NOMO-1 (cell line): ENCODE data around the gene ABHD2.

Experiments
- DNase-seq, 2 experiments: peaks; one replicate each; lab custom pipeline; 2025; ENCODE audit not compliant: unreplicated experiment in 2 of 2; lab: John Stamatoyannopoulos, UW

Gene ABHD2

DNA sequence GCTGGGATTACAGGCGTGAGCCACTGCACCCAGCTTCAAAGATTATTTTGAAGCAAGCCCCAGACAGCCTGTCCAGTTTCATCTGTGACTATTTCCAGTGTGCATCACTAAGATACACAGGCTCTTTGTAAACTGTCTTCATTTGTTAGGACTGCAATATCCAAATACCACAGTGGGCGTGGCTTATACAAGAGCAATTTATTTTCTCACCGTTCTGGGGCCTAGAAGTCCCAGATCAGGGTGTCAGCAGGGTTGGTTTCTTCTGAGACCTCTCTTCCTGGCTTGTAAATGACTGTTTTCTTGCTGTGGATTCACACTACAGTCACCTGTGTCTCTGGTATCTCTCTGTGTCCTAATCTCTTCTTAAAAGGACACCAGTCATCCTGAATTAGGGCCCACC lies 73.4 kb downstream of the ABHD2 start:
- DNase-seq, result no peak

DNA sequence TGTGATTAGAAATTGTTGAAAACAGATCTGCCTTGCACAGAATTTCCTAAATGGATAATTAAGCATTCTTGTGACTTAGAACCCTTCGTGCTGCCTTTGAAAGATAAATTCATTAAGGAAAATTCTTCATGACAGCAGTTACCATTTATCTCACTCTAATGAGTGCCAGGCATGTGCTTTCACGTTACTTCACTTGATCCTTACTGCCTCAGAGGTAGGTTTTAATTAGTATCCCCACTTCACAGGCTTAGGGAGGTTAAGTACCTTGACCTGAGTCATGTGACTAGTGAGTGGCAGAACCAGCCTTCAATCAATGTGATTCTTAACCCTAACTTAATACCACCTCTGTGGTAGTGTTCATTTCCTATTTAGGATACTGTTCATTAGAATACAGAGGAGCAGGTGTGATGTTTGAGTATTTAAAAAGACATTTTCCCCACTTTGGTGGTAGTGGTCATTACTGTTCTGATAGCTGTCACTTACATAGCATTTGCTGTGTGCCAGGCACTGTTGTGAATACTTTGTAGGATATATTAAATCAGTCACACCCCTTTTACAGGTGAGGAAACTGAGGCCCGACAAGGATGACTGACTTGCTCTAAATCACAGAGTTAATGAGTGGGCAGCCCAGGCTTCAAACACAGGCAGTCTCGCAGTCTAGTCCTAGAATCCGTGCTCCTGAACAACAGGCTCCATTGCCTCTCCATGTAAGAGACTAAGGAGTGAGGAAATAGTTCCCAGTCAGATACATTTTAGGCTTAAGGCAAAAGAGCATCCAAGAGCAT lies 75.2 kb downstream of the ABHD2 start:
- DNase-seq, result no peak

DNA sequence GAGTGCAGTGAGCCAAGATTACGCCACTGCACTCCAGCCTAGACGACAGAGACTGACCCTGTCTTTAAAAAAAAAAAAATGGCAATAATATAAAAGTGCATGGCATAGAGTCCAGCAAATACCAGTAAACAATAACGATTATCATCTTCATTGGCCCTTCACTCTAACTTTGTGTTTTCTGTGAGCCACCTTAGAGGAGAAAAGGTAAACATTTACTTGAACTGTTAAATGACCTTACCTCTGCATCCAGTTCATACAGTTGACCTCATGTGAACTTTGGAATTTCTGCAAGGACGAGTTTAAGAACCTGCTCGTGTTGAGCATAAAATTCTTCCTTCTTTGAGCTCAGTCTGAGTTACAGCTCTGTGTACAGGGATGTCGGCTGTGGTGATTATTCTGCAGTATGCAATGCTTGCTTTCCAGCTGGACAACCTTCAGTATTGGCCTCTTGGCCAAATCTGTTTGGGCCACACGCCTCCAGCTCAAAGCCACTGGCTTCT lies 76.5 kb downstream of the ABHD2 start:
- DNase-seq, result no peak

DNA sequence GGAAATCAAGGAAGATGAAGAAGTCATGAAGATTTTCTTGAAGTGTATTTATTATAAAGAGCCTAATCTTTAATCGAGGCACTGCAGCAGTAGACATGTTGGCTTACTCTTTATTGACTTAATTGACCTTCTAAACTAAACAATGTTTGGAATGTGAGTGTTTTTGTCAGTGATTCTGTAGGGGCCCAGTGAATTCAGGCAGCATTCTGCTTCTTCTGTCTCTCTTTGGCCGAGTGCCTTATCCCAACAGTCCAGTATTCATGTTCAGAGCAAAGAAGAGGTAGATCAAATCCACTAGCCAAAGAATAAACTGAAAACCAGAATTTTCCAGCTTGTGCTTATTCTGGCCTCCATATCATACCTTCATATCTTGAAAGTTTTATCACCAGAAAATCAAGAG lies 77.4 kb downstream of the ABHD2 start:
- no peak for DNase-seq

DNA sequence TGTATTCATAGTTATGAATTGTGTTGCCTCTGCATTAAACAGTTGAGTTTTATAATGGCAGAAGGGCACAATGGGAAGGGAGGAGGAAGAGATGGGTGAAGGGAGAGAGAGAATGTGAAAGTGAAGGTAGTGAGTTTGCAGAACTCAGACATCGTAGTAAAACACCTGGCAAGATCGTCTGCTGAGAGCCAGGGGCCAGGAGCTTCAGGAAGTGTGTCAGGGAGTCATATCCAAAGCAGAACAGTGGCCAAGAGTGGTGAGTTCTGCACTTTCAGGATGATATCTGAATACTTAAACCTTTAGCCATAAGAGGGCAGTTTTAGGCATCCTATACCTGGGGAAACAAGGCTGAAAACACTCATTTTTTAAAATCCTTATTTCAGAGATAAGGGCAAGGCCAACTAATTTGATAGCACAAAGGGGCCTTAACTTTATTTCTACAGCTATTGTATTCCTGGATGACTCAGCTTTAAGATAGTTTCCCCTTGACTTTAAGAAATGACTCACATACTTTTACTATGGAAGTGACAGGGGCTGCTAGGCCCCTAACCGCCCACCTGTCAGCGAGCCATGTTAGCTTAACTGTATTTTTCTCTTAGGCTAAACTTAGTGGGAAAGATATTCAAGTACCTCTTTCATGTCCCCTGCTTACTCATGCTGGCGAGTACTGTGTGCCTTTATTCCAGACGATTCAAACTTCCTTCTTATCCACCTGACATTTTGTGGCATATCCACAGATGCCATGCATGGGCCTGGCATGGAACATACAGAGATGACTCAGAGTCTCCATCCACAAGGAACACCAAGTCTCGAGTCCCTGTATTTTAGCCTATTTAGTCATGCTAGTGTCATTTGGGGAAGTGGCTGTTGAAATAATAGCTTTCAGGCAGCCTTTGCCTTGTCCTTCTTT lies 79.3 kb downstream of the ABHD2 start:
- peak in 1 of 2 experiments; percentile 41 for DNase-seq

- no peak for DNase-seq
Measured at GRCh38 chr15:89168316-89168833, 80.1 kb downstream of the ABHD2 start.

DNA sequence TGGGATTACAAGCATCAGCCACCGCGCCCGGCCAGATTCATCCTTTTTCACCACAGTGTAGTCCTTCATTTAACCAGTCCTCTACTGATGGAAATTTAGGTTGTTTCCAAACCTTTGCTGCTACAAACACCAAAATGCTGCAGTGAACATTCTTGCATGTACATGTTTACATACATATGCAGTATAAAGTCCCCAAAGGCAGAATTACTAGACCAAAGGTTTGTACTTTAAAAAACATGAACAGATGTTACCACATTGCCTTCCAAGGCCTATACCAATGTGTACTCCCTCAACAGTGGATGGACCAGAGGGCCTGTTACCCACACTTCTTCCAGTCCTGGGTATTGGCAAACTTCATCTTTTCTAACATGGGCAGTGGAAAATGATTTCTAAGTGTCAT lies 82.1 kb downstream of the ABHD2 start:
- no peak for DNase-seq

DNA sequence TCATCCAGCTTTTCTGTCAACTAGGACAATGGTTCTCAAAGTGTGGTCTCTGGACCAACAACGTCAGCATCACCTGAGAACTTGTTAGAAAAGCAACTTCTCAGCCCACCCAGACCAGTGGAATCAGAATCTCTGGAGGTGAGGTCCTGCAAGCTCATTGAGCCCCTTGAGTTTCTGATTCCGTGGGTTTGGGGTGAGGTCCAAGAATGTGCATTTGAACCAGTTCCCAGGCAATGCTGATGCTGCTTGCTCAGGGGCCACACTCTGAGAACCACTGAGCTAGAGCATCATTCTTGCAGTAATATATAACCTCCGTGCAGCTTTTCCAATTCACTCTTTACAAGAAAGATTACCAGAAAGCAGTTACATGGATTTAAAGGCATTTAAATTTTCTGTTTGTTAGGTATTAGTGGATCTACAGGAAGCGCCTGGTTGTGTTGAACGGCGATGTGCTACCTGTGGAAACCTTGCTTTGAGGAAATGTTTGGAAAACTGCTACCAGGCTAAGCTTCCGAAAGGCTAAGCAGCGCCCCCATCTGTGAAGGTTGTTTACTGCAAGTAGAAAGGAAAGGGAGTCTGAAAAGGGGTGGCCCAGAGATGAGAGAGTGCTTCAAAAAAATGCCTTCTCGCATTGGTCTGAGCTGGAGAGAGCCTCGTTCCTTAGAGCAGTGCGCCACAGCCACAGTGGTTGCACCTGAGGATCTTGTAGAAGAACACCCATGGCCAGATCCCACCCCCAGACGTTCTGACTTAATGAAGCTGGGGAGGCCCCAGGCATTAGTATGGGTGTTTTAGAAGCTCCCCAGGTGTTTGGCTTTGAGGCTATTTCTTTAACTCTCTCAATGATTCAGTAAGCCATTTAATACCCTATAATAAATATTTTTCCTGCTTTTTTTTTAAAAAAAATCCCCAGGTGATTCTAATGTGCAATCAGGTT lies 83.1 kb downstream of the ABHD2 start:
- peak; percentile 20 to 22 for DNase-seq

DNA sequence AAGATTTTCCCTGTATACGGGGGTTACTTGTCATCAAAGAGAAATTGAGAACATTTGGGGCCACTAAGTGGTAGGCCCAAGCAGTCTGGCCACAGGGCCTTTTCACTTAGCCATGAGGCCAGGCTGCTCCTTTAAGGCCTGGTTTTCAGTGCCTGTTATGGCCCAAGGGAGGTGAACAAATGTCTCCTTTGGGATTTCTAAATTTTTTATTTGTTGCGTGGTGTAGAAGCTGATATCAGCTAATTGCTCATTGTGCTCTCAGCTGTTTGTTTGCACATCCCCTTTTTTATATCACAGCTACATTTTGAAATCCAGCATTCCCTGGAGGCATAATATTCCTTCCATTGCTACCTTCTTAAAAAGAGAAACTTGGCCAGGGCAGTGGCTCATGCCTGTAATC lies 84.7 kb downstream of the ABHD2 start:
- DNase-seq, result no peak

DNA sequence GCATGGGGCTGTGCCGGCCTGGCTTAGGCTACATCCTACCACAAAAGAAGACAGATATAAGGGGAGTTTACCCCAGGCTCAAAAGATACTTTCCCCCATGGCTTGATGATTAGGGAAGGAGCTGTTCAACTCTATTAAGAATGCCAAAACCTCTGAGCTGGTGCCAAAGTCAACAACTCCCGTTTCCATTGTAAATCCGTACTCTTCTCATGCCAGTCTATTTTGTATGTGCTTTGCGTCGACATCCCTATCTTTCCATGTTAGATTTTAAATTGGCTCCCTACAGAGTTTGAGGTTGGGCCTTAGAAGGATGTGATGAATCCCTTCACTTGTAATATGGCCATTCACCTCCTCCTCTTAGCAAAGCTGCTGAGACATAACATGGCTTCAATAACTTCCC lies 86.2 kb downstream of the ABHD2 start:
- DNase-seq, result no peak

DNA sequence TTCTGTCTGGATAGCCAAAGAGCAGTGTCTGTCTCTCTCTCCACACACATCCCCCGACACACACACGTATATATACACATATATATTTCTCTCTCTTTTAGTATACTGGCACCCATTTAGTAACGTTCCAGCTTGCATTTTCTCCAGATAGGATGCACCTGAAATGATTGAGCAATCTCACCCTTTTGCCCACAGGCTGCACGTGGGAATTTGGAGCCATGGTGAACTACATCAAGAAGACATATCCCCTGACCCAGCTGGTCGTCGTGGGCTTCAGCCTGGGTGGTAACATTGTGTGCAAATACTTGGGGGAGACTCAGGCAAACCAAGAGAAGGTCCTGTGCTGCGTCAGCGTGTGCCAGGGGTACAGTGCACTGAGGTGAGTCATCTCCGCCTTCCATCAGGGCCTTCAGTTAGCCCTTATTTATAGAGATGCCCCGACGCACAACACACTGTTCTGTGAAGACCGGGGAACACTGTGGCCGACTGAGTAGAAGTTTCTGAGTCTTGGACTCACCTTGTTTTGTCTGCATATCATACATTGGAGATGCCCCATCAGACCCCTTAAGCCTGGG lies 87.4 kb downstream of the ABHD2 start:
- DNase-seq, result no peak

DNA sequence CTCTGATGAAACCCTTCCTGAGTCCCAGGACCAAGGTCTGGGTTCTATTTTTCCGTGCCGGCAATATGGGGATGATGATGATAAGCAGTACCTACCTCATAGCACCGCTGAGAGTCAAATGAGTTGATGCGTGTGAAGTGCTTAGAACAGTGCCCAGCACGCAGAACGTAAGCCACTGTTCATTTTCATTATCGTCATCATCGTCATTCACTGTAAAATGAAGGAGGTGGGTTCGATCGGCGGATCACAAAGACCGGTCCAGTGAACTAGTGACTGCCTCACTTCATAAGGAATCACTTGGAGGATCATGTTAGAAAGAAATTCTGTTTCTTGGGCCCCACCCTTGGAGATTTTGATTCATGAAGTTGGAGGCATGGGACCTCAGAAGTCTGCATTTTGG lies 88.9 kb downstream of the ABHD2 start:
- no peak for DNase-seq

DNA sequence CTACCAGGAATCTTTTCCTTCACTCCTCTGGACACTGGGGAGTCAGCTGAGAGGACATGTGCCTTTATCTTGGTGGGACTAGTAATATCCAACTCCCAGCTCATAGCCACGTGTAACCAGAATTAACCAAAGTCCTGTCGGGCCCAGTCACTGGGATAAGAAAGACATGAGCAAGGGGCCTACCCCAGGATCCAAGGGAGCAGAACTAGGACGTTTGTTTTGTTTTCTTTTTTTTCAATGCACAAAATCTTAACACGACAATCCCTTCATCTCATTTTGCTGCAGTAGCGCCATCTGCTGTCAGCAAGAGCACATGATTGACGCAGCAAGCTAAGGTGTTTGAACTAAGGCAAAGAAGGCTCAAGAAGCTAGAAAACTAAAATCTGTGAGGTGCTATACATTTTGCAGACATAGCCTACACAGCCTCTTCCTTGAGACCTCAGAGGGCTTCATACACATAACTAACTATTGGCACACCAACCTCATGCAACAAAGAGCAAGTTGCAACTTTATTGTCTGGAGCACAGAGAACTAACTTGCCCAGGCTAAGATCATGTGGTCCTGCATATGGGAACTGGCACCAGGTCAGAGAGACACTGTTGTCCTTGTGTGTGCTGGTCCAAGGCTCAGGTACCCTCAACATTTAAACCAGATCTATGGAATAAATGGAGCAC lies 89.5 kb downstream of the ABHD2 start:
- DNase-seq, result peak in 1 of 2 experiments; percentile 48

- DNase-seq, result no peak
Measured at GRCh38 chr15:89178307-89178977, 90.2 kb downstream of the ABHD2 start.

- no peak for DNase-seq
Measured at GRCh38 chr15:89179966-89180875, 92.0 kb downstream of the ABHD2 start.

DNA sequence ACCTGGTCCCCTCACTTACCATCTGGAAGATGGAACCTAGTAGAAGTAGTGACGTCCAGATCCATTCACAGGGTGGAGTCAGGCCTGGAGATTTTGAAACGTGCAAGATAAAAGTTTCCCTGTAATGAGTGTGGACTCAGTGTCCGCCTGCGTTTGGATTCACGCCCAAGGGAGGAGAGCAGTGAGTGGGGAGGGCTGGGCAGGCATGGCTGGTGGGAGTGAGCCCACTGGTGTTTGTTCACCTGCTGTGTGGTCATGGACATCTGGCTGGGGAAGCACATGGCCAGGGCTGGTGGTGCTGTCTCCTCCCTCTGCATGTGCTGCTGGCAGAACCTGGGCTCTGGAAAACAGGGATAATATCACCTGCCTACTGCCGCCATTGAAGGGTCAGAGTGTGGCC lies 96.1 kb downstream of the ABHD2 start:
- DNase-seq, result no peak

DNA sequence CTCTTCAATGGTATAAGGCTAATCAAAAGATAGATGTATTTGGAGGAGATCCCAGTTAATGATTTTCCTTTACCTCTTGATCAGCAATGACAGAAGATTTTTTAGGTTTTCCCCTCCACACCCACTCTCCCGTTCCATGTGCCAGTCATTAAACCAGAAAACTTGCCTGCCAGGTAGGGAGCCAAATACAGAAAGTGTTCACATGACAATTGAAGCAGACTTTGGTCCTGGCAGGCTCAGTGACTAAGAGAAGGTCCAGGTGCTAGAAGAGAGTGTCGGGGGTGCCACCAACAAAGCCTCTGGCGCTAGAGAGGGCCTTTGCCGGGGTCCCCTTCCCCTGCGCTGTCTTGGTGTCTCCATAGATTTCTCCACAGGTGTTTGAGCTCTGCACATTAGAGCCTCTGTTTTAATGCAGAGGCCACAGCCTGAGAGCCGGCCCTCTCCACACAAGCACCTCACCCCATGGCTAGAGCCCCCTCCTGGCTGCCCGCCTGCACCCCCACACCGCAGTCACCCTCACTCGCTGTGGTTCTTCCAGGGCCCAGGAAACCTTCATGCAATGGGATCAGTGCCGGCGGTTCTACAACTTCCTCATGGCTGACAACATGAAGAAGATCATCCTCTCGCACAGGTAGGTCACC lies 96.8 kb downstream of the ABHD2 start:
- no peak for DNase-seq
